GM03348 (cell line): ENCODE data around the gene CD300H.

ENCODE experiments used
- DNase-seq: peaks from one replicate; pipeline ENCODE4 v3.0.0; 2012; ENCODE audit warnings: low spot score

CD300H gene

GRCh38 chr17:74549343-74549742 lies 18.0 kb downstream of the CD300H start:
- no peak for DNase-seq

- no peak for DNase-seq
Observed at GRCh38 chr17:74547736-74548135, 19.6 kb downstream of the CD300H start.

GRCh38 chr17:74547264-74547663 lies 20.0 kb downstream of the CD300H start:
- DNase-seq = no peak

- no peak for DNase-seq
Observed at GRCh38 chr17:74546586-74546985, 20.7 kb downstream of the CD300H start.

- no peak for DNase-seq
Observed at GRCh38 chr17:74545843-74546230, 21.5 kb downstream of the CD300H start, which contains the start of gene CD300C. CD300C (minus strand) TSS chr17:74546115; CDS start chr17:74545782, 333 bp downstream.

GRCh38 chr17:74544991-74545842 lies 22.1 kb downstream of the CD300H start:
- DNase-seq = no peak

- DNase-seq = no peak
Observed at GRCh38 chr17:74543891-74544760, 23.2 kb downstream of the CD300H start.

- DNase-seq = no peak
Observed at GRCh38 chr17:74543406-74543805, 23.9 kb downstream of the CD300H start.

- DNase-seq = no peak
Observed at GRCh38 chr17:74542727-74543383, 24.5 kb downstream of the CD300H start.

GRCh38 chr17:74542166-74542565 lies 25.1 kb downstream of the CD300H start:
- DNase-seq = no peak

- no peak for DNase-seq
Observed at GRCh38 chr17:74541176-74542111, 25.9 kb downstream of the CD300H start.

- DNase-seq = no peak
Observed at GRCh38 chr17:74539281-74539820, 28.0 kb downstream of the CD300H start.

GRCh38 chr17:74536890-74537289 lies 30.4 kb downstream of the CD300H start:
- no peak for DNase-seq

- DNase-seq = no peak
Observed at GRCh38 chr17:74532115-74532514, 35.2 kb downstream of the CD300H start.

GRCh38 chr17:74531231-74531761 lies 36.0 kb downstream of the CD300H start, which contains the start of gene CD300LB:
CD300LB (minus strand) TSS chr17:74531475; CDS start chr17:74531350, 125 bp downstream.
- no peak for DNase-seq

GRCh38 chr17:74530831-74531150 lies 36.5 kb downstream of the CD300H start:
- DNase-seq = no peak

- no peak for DNase-seq
Observed at GRCh38 chr17:74529243-74529642, 38.1 kb downstream of the CD300H start.

GRCh38 chr17:74528491-74529199 lies 38.7 kb downstream of the CD300H start:
- DNase-seq = no peak

GRCh38 chr17:74527756-74528155 lies 39.6 kb downstream of the CD300H start:
- DNase-seq = no peak

GRCh38 chr17:74527081-74527480 lies 40.2 kb downstream of the CD300H start:
- no peak for DNase-seq
